Lower leg skin (tissue), 3 donors: ENCODE data around the gene USP13.

Experiments
- POLR2A ChIP-seq, 2 donors: fragments of 450-650 bp; IDR thresholded peaks; one replicate each; pipeline ENCODE4 v1.6.1; 2016 to 2017; ENCODE audit warnings: antibody characterized with exemption in 2 of 2, mild to moderate bottlenecking in 1 of 2, moderate library complexity in 1 of 2
- TF ChIP-seq, protein P1 (sequence below), 3 donors: fragments of 450-650 bp; IDR thresholded peaks; one replicate each; pipeline ENCODE4 v1.5.1; 2016; ENCODE audit warnings: antibody characterized with exemption in 3 of 3, mild to moderate bottlenecking in 3 of 3, moderate library complexity in 2 of 3

DNA sequence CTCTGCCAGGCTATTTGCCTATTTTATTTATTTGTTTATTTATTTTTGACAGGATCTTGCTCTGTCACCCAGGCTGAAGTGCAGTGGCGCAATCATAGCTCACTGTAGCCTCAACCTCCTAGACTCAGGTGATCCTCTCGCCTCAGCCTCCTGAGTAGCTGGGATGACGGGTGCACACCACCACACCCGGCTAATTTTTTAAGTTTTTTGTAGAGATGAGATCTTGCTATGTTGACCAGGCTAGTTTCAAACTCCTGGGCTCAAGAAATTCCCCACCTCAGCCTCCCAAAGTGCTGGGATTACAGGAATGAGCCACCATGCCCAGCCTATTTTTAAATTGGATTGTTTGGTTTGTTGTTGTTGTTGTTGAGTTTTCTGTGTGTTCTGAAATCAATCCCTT, 42.8 kb upstream of the USP13 start:
- TF ChIP-seq, protein P1, sequence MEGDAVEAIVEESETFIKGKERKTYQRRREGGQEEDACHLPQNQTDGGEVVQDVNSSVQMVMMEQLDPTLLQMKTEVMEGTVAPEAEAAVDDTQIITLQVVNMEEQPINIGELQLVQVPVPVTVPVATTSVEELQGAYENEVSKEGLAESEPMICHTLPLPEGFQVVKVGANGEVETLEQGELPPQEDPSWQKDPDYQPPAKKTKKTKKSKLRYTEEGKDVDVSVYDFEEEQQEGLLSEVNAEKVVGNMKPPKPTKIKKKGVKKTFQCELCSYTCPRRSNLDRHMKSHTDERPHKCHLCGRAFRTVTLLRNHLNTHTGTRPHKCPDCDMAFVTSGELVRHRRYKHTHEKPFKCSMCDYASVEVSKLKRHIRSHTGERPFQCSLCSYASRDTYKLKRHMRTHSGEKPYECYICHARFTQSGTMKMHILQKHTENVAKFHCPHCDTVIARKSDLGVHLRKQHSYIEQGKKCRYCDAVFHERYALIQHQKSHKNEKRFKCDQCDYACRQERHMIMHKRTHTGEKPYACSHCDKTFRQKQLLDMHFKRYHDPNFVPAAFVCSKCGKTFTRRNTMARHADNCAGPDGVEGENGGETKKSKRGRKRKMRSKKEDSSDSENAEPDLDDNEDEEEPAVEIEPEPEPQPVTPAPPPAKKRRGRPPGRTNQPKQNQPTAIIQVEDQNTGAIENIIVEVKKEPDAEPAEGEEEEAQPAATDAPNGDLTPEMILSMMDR (IDR thresholded peaks at IDR 0.05), result no peak
- TF ChIP-seq POLR2A (IDR thresholded peaks at IDR 0.05), result no peak
